HK-2 (cell line): Measurements from ENCODE around the gene KNG1.
A peak's percentile ranks its signal among the peaks of the same experiment; 100 is the strongest.

Source experiments
- DNase-seq: peaks from one replicate; pipeline ENCODE4 v3.0.0-alpha.2; 2018; ENCODE audit not compliant: unreplicated experiment

The KNG1 gene

GRCh38 chr3:186772701-186773417 is 55.7 kb downstream of the KNG1 start:
- DNase-seq: no peak

- no peak for DNase-seq
Measured at GRCh38 chr3:186775999-186776398, 58.8 kb downstream of the KNG1 start.

- no peak for DNase-seq
Measured at GRCh38 chr3:186779204-186779603, 62.0 kb downstream of the KNG1 start.

- DNase-seq: no peak
Measured at GRCh38 chr3:186782542-186783057, 65.4 kb downstream of the KNG1 start.

- DNase-seq: peak; percentile 88
Measured at GRCh38 chr3:186783058-186783730, 66.0 kb downstream of the KNG1 start, which contains the start of gene EIF4A2. EIF4A2 (plus strand) TSS chr3:186783577; CDS start chr3:186783611, 34 bp downstream.

- peak; percentile 74 for DNase-seq
Measured at GRCh38 chr3:186783731-186784515, 66.8 kb downstream of the KNG1 start.

- no peak for DNase-seq
Measured at GRCh38 chr3:186784820-186785494, 67.8 kb downstream of the KNG1 start.

GRCh38 chr3:186785495-186786018 is 68.4 kb downstream of the KNG1 start:
- no peak for DNase-seq

- DNase-seq: no peak
Measured at GRCh38 chr3:186786922-186787321, 69.8 kb downstream of the KNG1 start.

GRCh38 chr3:186787642-186788481 is 70.7 kb downstream of the KNG1 start:
- DNase-seq: no peak

GRCh38 chr3:186788482-186789370 is 71.6 kb downstream of the KNG1 start:
- DNase-seq: no peak

- DNase-seq: no peak
Measured at GRCh38 chr3:186789554-186790260, 72.5 kb downstream of the KNG1 start.

GRCh38 chr3:186790261-186790981 is 73.3 kb downstream of the KNG1 start:
- DNase-seq: peak; percentile 49
